PC-3 (cell line): ENCODE results near the gene AKAP6.

ENCODE experiments used
- EZH2 ChIP-seq: fragments of 300-600 bp; sonication (generic); IDR thresholded peaks from one replicate; pipeline ENCODE4 v1.6.1; 2017; ENCODE audit warnings: antibody characterized with exemption, mild to moderate bottlenecking, low read length; ENCODE audit not compliant: unreplicated experiment
- EZH2phosphoT487 ChIP-seq: fragments of 300-600 bp; sonication (generic); IDR thresholded peaks from 2 replicates; pipeline ENCODE4 v1.6.1; 2018; ENCODE audit warnings: mild to moderate bottlenecking, antibody characterized with exemption, low read length, borderline replicate concordance
- TF ChIP-seq, protein P1 (sequence below): fragments of 300-600 bp; sonication (generic); conservative IDR thresholded peaks from 2 replicates; pipeline ENCODE4 v1.5.1; 2017; ENCODE audit warnings: antibody characterized with exemption, low read depth, mild to moderate bottlenecking, low read length

GRCh38 chr14:32608857-32609256, 279.8 kb downstream of the AKAP6 start:
- TF ChIP-seq, protein P1, sequence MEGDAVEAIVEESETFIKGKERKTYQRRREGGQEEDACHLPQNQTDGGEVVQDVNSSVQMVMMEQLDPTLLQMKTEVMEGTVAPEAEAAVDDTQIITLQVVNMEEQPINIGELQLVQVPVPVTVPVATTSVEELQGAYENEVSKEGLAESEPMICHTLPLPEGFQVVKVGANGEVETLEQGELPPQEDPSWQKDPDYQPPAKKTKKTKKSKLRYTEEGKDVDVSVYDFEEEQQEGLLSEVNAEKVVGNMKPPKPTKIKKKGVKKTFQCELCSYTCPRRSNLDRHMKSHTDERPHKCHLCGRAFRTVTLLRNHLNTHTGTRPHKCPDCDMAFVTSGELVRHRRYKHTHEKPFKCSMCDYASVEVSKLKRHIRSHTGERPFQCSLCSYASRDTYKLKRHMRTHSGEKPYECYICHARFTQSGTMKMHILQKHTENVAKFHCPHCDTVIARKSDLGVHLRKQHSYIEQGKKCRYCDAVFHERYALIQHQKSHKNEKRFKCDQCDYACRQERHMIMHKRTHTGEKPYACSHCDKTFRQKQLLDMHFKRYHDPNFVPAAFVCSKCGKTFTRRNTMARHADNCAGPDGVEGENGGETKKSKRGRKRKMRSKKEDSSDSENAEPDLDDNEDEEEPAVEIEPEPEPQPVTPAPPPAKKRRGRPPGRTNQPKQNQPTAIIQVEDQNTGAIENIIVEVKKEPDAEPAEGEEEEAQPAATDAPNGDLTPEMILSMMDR: no peak
- TF ChIP-seq EZH2: no peak
- TF ChIP-seq EZH2phosphoT487: no peak
